Progenitor cell of endocrine pancreas (in vitro differentiated cells): ENCODE data around the gene HOXA11. TPM values are rescaled to one million over a fixed set of nuclear protein-coding genes. Genes with fewer than 3 reads are reported as not detected.

Experiments used
- DNase-seq: peaks from one replicate; pipeline ENCODE4 v3.0.0; 2021; ENCODE audit warnings: low spot score; ENCODE audit not compliant: unreplicated experiment
- H3K27ac Mint-ChIP-seq: 2 replicates; pipeline ENCODE4 v1.8.0; 2021; ENCODE audit warnings: mild to moderate bottlenecking, moderate library complexity, mixed read lengths
- H3K27me3 Mint-ChIP-seq: 2 replicates; pipeline ENCODE4 v1.8.0; 2021; ENCODE audit warnings: mixed read lengths
- H3K36me3 Mint-ChIP-seq: 2 replicates; pipeline ENCODE4 v1.8.0; 2022; ENCODE audit warnings: mixed read lengths; ENCODE audit not compliant: insufficient read depth
- H3K4me1 Mint-ChIP-seq: 2 replicates; pipeline ENCODE4 v1.8.0; 2021; ENCODE audit warnings: low read depth, mixed read lengths
- H3K4me3 Mint-ChIP-seq: 2 replicates; pipeline ENCODE4 v1.8.0; 2021; ENCODE audit warnings: low read depth, mild to moderate bottlenecking, moderate library complexity, mixed read lengths
- H3K9me3 Mint-ChIP-seq: 2 replicates; pipeline ENCODE4 v1.8.0; 2021; ENCODE audit warnings: low read depth, mixed read lengths
- CTCF ChIP-seq: fragments of 200-600 bp; sonication (generic); IDR thresholded peaks from one replicate; pipeline ENCODE4 v1.5.0; 2021; ENCODE audit warnings: antibody characterized with exemption, mild to moderate bottlenecking; ENCODE audit not compliant: unreplicated experiment
- long read RNA-seq: library from polyadenylated mRNA; unstranded; transcript quantifications from one replicate; pipeline ENCODE4 v2.0.0, GENCODE V29; 2020
- total RNA-seq: library from RNA; stranded (reverse); gene quantifications from 2 replicates; pipeline ENCODE4 v1.2.1, GENCODE V29; 2021

HOXA11 gene
- total RNA-seq = not detected in 2 replicates
- long read RNA-seq = 0 reads

- DNase-seq = no peak
- Mint-ChIP-seq H3K9me3 (no peaks in the 10 kb centered on the region), H3K27me3 (peaks cover 99% of the 10 kb centered on the region), H3K4me1 (peaks cover 8% of the 10 kb centered on the region), H3K36me3 (no peaks in the 10 kb centered on the region), H3K27ac (no peak within 1 kb of the TSS), H3K4me3 (peak within 1 kb of the TSS; percentile 38)
- TF ChIP-seq CTCF = no peak
Measured at GRCh38 chr7:27185013-27185853, at the start of gene HOXA11. TSS of gene HOXA11 (minus strand) at chr7:27185232. CDS start at chr7:27185144, 88 bp downstream.

DNA sequence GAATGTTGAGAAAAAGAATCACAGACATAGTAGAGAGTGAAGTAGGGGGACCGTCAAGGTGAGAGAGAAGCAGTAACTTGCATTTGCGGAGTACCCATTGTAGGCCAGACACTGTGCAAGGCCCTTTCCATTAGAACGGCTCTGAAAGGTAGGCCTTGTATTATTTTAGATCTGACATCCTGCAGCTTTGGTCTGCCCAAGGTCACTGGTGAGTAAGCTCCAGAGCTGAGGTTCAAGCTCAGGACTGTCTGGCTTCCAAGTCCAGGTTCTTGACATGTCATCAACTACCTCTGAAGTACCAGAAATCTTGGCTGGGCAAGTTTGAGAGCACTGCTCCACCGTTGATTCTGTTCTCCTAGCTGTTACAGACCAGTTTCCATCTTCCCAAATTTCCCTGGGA, 44.4 kb upstream of the HOXA11 start:
- Mint-ChIP-seq H3K9me3 (no peaks in the 10 kb centered on the region), H3K36me3 (no peaks in the 10 kb centered on the region), H3K4me1 (peaks cover 1% of the 10 kb centered on the region), H3K27ac (no peak overlapping the region), H3K4me3 (no peak overlapping the region), H3K27me3 (peaks cover 77% of the 10 kb centered on the region)
- DNase-seq = no peak
- no peak for TF ChIP-seq CTCF

DNA sequence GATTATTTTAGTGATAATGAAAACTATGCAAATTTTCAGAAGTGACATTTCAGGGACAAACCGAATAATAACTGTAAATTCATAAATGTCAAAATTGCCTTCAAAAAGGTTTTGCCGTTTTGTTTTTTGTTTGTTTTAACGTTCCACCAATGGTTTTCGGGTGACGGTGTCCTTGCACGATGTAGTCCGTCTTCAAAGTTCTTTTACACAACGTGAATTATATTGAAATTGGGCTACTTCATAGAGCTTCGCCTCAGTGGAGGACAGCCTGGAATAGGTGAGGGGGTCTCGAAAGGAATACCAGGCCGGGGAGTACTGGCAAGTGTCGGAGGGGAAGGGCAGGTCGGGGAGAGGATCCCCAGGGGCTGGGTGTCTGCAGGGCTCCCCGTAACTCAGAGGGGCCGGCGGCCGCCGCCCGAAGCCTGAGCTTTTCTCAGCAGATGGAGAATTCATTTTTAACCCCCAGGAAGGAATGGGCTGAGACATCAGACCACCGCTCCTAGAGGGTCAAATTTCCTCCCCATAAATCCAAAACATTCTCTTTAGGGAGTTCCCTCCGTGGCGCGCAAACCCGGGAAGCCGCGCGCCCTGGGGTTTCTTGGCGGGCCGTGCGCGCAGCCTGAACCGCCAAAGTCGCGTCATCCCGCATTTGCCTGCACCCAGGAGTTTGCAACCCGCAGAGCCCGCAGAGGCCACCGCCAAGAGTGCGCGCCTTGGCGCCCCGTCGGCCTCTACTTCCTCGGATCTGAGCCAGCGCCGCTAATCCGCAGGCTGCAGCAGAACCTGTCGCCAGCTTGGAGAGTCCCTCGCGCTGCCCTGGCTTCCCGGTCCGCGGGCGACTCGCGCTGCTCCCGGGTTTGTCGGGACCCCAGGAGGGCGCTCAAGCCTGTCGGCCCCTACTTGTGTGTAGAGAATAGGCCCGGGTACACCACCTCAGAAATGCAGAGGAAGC, 40.2 kb upstream of the HOXA11 start:
- TF ChIP-seq CTCF = no peak
- DNase-seq = no peak
- Mint-ChIP-seq H3K27ac (no peak overlapping the region), H3K36me3 (no peaks in the 10 kb centered on the region), H3K27me3 (peaks cover 94% of the 10 kb centered on the region), H3K9me3 (no peaks in the 10 kb centered on the region), H3K4me3 (no peak overlapping the region), H3K4me1 (peaks cover 1% of the 10 kb centered on the region)

- no peak for TF ChIP-seq CTCF
- Mint-ChIP-seq H3K27ac (no peak overlapping the region), H3K4me3 (no peak overlapping the region), H3K9me3 (no peaks in the 10 kb centered on the region), H3K27me3 (peaks cover 93% of the 10 kb centered on the region), H3K4me1 (peaks cover 1% of the 10 kb centered on the region), H3K36me3 (no peaks in the 10 kb centered on the region)
- DNase-seq = no peak
Measured at GRCh38 chr7:27223941-27224575, 39.0 kb upstream of the HOXA11 start.
